ENCODE data around the gene KANSL2.
A peak's percentile ranks its signal among the peaks of the same experiment; 100 is the strongest.
"Not testable (repeated sequence)": the region's sequence is repeated elsewhere in the genome, so short reads cannot be mapped to it uniquely, and the experiment has no call there.

The KANSL2 gene

DNA sequence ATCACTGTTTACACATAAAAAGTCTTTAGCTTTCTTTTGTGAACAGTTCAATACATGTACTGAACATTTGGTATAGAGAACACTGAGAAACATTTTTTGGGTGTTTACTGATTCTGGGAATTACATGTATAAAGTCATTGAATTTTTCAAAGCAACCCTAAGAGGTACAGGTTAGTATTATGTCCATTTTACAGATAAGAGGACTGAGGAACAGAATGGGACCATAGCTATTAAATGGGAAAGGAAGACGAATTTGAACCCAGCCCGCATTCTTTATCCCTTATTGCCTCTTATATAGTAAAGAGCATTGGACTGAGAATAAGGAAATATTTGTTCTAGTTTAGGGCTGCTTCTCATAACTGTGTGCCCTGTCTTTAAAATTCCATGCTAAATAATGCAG, 889 bp upstream of the KANSL2 start:
- DNase-seq, result no peak

DNA sequence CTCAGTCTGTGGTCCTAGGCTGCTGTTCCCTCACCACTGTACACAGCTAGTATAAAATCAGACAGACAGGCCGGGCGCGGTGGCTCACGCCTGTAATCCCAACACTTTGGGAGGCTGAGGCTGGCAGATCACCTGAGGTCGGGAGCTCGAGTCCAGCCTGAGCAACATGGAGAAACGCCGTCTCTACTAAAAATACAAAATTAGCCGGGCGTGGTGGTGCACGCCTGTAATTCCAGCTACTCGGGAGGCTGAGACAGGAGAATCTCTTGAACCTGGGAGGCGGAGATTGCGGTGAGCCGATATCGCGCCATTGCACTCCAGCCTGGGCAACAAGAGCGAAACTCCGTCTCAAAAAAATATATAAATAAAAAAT, 481 bp upstream of the KANSL2 start:
- DNase-seq, result not testable (repeated sequence)

- no peak for DNase-seq
These were observed 684 bp downstream of the KANSL2 start for GRCh38 chr12:48681399-48681709.

DNA sequence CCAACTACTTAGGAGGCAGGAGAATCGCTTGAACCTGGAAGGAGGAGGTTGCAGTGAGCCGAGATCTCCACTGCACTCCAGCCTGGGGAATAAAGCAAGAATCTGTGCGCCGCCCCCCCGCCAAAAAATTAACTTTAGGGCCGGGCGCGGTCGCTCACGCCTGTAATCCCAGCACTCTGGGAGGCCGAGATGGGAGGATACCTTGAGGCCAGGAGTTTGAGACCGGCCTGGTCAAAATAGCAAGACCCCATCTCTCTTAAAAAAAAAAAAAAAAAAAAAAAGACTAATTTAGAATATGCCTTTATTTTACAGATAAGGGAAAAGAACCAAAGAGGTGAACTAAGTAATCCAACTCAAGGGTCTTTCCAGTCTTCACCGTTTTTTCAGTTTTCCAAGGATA, 1.2 kb downstream of the KANSL2 start:
- no peak for DNase-seq

GRCh38 chr12:48678551-48679185, 3.4 kb downstream of the KANSL2 start:
- no peak for DNase-seq

GRCh38 chr12:48671231-48671856, 10.7 kb downstream of the KANSL2 start:
- DNase-seq, result no peak

GRCh38 chr12:48668996-48669395, 13.0 kb downstream of the KANSL2 start:
- no peak for DNase-seq

DNA sequence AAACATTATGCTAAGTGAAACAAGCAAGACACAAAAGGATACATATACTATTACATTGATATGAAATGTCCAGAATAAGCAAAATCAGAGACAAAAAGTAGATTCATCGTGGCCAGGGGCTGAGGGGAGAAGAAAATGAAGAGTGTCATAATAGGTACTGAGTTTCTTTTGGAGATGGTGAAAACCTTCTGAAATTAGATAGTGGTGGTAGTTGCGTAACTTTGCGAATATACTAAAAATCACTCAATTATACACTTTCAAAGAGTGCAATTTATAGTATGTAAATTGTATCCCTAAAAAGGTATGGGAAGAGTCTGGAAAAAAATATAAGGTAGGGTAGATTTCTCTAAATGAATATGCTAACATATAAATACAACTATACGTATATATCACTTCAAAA, 22.2 kb downstream of the KANSL2 start:
- no peak for DNase-seq

DNA sequence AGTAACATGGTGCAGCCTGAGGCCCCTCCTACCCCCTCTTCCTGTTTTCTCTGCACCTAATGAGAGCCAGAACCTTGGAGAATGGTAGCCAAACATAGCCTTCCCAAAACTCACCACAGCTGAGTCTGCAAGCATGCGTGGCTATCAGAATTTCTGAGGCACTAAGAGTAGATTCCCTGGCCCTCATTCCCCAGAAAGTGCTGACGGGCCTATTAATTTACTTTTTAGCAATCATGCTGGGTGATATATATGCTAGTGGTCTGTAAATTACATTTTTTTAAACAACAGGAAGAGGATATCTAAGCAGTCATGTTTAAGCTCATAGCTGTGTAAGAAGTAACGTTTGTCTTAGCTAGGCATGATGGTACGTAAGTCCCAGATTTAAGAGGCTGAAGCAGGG, 30.4 kb downstream of the KANSL2 start:
- DNase-seq, result no peak

GRCh38 chr12:48645354-48645753, 36.7 kb downstream of the KANSL2 start:
- not testable (repeated sequence) for DNase-seq

DNA sequence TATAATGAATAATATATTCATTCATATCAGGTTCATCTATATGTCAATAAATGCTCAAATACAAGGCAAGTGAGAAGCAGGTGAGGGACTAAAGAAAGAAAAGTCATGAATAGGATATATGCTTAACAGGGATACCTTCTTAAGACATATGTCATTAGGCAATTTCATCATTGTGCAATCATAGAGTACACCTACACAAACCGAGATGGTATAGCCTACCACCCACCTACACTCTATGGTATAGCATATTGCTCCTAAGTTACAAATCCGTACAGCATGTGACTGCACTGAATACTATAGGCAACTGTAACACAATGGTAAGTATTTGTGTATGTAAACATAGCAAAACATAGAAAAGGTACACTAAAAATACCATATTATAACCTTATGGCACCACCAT, 39.0 kb downstream of the KANSL2 start:
- DNase-seq, result no peak

DNA sequence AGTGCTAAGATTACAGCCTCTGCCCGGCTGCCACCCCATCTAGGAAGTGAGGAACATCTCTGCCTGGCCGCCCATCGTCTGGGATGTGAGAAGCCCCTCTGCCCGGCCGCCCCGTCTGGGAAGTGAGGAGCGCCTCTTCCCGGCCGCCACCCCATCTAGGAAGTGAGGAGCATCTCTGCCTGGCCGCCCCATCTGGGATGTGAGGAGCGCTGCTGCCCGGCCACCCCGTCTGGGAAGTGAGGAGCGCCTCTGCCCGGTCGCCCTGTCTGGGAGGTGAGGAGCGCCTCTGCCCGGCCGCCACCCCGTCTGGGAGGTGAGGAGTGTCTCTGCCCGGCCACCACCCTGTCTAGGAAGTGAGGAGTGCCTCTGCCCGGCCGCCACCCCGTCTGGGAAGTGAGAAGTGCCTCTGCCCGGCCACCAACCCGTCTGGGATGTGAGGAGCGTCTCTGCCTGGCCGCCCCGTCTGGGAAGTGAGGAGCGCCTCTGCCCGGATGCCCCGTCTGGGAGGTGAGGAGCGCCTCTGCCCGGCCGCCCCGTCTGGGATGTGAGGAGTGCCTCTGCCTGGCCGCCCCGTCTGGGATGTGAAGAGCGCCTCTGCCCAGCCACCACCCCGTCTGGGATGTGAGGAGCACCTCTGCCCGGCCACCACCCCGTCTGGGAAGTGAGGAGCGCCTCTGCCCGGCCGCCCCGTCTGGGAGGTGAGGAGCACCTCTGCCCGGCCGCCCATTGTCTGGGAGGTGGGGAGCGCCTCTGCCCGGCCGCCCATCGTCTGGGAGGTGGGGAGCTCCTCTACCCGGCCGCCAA, 40.1 kb downstream of the KANSL2 start:
- DNase-seq, result not testable (repeated sequence)

GRCh38 chr12:48640854-48641253, 41.2 kb downstream of the KANSL2 start:
- no peak for DNase-seq

GRCh38 chr12:48640428-48640827, 41.6 kb downstream of the KANSL2 start:
- no peak for DNase-seq

DNA sequence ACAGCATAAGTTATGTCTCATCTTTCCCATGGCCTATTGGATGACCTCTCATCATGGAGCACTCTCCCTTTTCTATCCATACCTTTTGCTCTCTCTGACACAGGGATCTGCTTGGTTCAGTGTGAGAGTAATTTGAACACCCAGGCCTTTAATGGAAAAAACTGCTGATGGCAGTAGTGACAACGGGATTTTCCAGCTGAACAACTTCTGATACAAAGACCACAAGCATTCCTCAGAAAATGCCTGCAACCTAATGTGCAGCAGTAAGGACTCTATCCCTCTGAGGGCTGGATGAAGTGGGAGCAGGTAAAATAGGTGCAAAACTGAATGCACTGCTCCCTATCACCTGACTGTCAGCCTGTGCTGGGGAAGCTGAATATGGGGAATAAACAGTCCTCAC, 51.0 kb downstream of the KANSL2 start:
- DNase-seq, result no peak

DNA sequence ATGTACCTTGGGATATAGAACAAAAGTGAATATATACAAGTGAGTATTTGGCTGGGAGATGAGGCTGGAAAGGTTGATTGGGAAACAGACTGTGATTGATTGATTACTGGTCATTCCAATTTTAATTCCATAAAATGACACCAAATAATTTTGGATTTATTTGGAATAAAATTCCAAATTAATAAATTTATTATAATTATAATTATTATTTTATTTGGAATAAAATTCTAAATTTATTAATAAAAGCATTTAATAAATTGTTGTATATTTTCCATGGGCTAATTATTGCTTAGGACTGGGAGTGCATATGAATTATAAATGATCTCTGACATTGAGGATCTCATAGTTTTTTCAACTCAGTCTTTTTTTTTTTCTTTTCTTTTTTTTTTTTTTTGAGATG, 51.7 kb downstream of the KANSL2 start:
- no peak for DNase-seq

- DNase-seq, result no peak
These were observed 52.5 kb downstream of the KANSL2 start for GRCh38 chr12:48629541-48629940.

- DNase-seq, result no peak
These were observed 54.5 kb downstream of the KANSL2 start for GRCh38 chr12:48627556-48627955.

- DNase-seq, result not testable (repeated sequence)
These were observed 59.0 kb downstream of the KANSL2 start for GRCh38 chr12:48622997-48623396.

DNA sequence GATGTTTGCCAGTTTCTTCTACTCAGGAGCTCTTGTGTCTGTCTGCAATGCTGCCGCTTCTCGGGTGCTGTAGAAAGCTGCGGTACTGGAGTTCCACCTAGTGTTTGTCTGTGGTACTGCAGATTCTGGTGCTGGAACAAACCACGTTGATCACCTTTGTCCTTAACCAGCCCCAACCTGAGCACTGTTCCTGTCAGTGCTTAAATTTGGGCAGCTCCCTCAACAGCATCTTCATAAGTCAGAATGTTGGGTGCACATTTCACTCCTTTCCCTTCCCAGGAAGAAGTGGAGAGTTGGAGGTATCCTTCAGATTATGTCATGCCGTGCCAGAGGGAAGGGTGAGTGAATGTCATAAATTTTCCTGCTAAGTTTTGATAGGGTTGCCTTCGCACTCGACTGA, 63.5 kb downstream of the KANSL2 start:
- DNase-seq, result peak; percentile 87

GRCh38 chr12:48615681-48616080, 66.4 kb downstream of the KANSL2 start:
- DNase-seq, result no peak

DNA sequence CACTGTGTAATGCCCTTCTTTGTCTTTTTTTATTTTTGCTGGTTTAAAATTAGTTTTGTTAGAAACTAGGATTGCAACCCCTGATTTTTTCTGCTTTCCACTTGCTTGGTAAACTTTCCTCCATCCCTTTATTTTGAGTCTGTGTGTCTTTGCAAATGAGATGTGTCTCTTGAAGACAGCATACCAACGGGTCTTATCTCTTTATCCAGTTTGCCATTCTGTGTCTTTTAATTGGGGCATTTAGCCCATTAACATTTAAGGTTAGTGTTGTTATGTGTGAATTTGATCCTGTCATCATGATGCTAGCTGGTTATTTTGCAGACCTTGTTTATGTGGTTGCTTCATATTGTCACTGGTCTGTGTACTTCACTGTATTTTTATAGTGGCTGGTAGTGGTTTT, 68.7 kb downstream of the KANSL2 start:
- no peak for DNase-seq
